Left lung (tissue), 10 donors: Measurements from ENCODE around the gene ABCG1. TPM values are rescaled to one million over a fixed set of nuclear protein-coding genes. Genes with fewer than 3 reads are reported as not detected.

ENCODE experiments used
- ATAC-seq: fragments of 200-7000 bp; cut with Tn5 transposase; one replicate; pipeline ENCODE4 v1.9.1; 2020; ENCODE audit warnings: moderate library complexity
- DNase-seq, 4 donors: peaks; one replicate each; pipeline ENCODE4 v3.0.0-alpha.2; 2013 to 2020
- H3K27ac ChIP-seq, 2 donors: fragments of 200-600 bp; sonication (generic) in 1 of 2; one replicate each; pipeline versions ENCODE4 v1.5.0 to v1.8.0; 2020 to 2021
- H3K27me3 ChIP-seq, 2 donors: fragments of 200-600 bp; sonication (generic) in 1 of 2; one replicate each; pipeline versions ENCODE4 v1.5.0 to v1.8.0; 2020 to 2021
- H3K36me3 ChIP-seq, 2 donors: fragments of 200-600 bp; sonication (generic) in 1 of 2; one replicate each; pipeline versions ENCODE4 v1.5.0 to v1.8.0; 2020 to 2021
- H3K4me1 ChIP-seq, 2 donors: fragments of 200-600 bp; one replicate each; pipeline ENCODE4 v1.8.0; 2021
- H3K4me3 ChIP-seq, 2 donors: fragments of 200-600 bp; sonication (generic) in 1 of 2; one replicate each; pipeline versions ENCODE4 v1.5.0 to v1.8.0; 2020 to 2021; ENCODE audit warnings: mild to moderate bottlenecking in 1 of 2
- H3K9me3 ChIP-seq, 2 donors: fragments of 200-600 bp; sonication (generic) in 1 of 2; one replicate each; pipeline versions ENCODE4 v1.5.0 to v1.8.0; 2020 to 2021
- intact Hi-C, 2 donors: fragments of 100-400 bp; cut with DNase I; formaldehyde crosslinking; loops; one replicate each; pipeline versions ENCODE4 v1.11.2 to v1.14.2; 2022
- polyA plus RNA-seq, 6 donors: library from polyadenylated mRNA; unstranded; fragments of 120-200 nt; gene quantifications; one replicate each; pipeline ENCODE4 v1.2.1, GENCODE V29; 2013; ENCODE audit not compliant: insufficient read length in 6 of 6
- total RNA-seq, 2 donors: library from RNA; stranded (reverse); fragmentation: NEBNext Ultra II Directional; extraction: Animal tissue kit (Norgen Biotek cat#: 25700); gene quantifications; one replicate each; pipeline ENCODE4 v1.2.1, GENCODE V29; 2021
- TF ChIP-seq, protein P1 (sequence below), 2 donors: fragments of 200-600 bp; sonication (generic) in 1 of 2; IDR thresholded peaks; one replicate each; pipeline versions ENCODE4 v1.5.0 to v1.8.0; 2021; ENCODE audit warnings: antibody characterized with exemption in 2 of 2
- donor health status: DM: no; HTN: yes; CAD: no.
- donor health status: DM: no; HTN: no; CAD: no.

Gene ABCG1
- total and polyA plus RNA-seq, 8 donors: 6.8 to 53.8 (median 10.5) TPM

DNA sequence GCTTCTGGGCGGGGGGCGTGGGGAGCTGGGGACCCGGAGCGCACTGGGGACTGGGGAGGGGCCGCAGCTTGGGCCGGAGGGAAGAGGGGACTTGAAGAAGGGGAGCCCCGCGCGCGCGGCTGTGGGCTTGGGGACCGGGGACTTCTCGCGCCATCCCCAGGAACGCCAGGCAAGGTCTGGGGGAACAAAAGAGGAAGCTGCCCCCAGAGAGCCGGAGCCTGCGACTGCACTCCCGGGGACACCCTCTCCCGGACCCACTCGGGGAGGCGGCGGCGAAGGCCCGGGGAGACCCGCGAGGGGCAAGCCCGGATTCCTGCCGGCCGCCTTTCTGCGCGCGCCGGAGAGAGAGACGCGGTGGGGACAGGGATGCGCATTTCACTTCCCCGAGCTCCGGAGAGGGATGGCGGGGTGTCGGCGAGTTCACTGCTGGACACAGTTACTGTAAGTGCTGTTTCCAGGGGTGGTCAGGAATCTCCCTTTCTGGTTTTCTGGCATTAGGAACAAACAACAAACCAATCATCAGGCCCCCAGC, 732 bp downstream of the ABCG1 start:
- intact Hi-C loops: no loop called here
- peak; percentile 34 for ATAC-seq
- TF ChIP-seq, protein P1, sequence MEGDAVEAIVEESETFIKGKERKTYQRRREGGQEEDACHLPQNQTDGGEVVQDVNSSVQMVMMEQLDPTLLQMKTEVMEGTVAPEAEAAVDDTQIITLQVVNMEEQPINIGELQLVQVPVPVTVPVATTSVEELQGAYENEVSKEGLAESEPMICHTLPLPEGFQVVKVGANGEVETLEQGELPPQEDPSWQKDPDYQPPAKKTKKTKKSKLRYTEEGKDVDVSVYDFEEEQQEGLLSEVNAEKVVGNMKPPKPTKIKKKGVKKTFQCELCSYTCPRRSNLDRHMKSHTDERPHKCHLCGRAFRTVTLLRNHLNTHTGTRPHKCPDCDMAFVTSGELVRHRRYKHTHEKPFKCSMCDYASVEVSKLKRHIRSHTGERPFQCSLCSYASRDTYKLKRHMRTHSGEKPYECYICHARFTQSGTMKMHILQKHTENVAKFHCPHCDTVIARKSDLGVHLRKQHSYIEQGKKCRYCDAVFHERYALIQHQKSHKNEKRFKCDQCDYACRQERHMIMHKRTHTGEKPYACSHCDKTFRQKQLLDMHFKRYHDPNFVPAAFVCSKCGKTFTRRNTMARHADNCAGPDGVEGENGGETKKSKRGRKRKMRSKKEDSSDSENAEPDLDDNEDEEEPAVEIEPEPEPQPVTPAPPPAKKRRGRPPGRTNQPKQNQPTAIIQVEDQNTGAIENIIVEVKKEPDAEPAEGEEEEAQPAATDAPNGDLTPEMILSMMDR (IDR thresholded peaks at IDR 0.05): no peak
- DNase-seq: peak in 1 of 4 donors; percentile 89
- Histone ChIP-seq H3K4me1 (peaks cover 5 to 48% of the 10 kb centered on the region in 2 donors), H3K27me3 (peaks cover 4 to 21% of the 10 kb centered on the region in 2 donors), H3K36me3 (no peaks in the 10 kb centered on the region), H3K4me3 (peak overlapping the region; percentile 44 to 64), H3K9me3 (peaks cover 0 to 7% of the 10 kb centered on the region in 2 donors), H3K27ac (peak overlapping the region; percentile 75 to 80)

DNA sequence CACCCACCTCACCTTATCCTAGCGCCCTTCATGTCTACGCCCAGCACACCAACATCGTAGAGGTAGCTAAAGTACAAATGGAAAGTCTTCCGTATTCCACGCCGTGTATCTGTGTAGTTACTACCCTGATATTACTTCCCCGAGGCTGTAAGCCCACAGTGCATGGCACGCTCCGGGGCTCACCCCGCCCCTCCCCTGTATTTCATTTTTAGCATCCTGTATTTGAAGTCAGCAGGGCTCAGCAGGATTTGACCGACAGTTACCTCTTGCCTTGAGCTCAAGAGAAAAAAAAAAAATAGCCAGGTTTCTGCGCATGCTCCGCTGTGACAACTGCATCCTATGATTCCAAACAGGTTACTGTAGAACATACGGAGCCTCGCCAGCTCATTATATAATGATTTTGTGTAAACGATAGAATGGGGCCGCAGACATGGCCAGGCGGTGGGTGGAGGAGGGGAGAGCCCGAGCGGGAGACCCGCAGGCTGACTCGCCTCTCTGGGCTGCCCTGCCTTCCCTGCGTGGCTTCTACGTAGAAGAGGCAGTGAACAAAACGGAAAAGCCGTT, 1.3 kb downstream of the ABCG1 start:
- ATAC-seq (peak; percentile 75), DNase-seq (peak in 3 of 4 donors; percentile 49 to 87 (median 61))
- peak overlapping the region; percentile 75 to 80 for H3K27ac ChIP-seq
- peaks cover 5 to 48% of the 10 kb centered on the region in 2 donors for H3K4me1 ChIP-seq
- H3K9me3 ChIP-seq: peaks cover 0 to 7% of the 10 kb centered on the region in 2 donors
- no peaks in the 10 kb centered on the region for H3K36me3 ChIP-seq
- intact Hi-C loops: no loop called here
- peak overlapping the region; percentile 44 to 64 for H3K4me3 ChIP-seq
- TF ChIP-seq, protein P1 (IDR thresholded peaks at IDR 0.05): no peak
- H3K27me3 ChIP-seq: peaks cover 4 to 21% of the 10 kb centered on the region in 2 donors

- DNase-seq (no peak), ATAC-seq (no peak)
- peaks cover 5 to 51% of the 10 kb centered on the region in 2 donors for H3K4me1 ChIP-seq
- H3K27ac ChIP-seq: peak overlapping the region; percentile 33 to 75
- H3K4me3 ChIP-seq: peak overlapping the region in 1 of 2 donors; percentile 64
- intact Hi-C loops: no loop called here
- H3K27me3 ChIP-seq: peaks cover 4 to 21% of the 10 kb centered on the region in 2 donors
- peaks cover 0 to 4% of the 10 kb centered on the region in 2 donors for H3K36me3 ChIP-seq
- no peaks in the 10 kb centered on the region for H3K9me3 ChIP-seq
- TF ChIP-seq, protein P1 (IDR thresholded peaks at IDR 0.05): no peak
Observed at GRCh38 chr21:42221581-42222345, 2.8 kb downstream of the ABCG1 start.

DNA sequence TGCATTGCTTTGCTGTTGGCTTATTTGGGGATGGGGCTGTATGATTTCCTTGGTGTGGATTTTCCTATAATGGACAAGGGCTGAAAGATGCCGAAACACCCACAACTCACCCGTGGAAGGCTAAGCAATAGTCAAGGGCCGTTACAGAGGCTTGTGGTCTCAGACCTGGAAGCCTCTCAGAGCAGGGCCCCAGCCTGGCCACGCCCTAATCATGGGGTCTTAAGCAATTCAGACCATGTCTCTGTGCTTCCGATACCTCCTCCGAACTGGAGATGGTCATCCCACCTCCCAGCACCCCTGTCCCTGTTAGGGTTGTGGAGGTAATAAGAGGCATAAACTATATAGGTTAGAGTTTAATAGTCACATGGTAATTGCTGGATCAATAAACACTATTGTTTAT, 3.4 kb downstream of the ABCG1 start:
- Histone ChIP-seq H3K27ac (peak overlapping the region in 1 of 2 donors; percentile 75), H3K9me3 (no peaks in the 10 kb centered on the region), H3K27me3 (peaks cover 4 to 21% of the 10 kb centered on the region in 2 donors), H3K4me3 (no peak overlapping the region), H3K4me1 (peaks cover 5 to 57% of the 10 kb centered on the region in 2 donors), H3K36me3 (peaks cover 0 to 4% of the 10 kb centered on the region in 2 donors)
- no peak for ATAC-seq
- no peak for DNase-seq
- TF ChIP-seq, protein P1 (IDR thresholded peaks at IDR 0.05): no peak
- intact Hi-C loops: no loop called here

- H3K36me3 ChIP-seq: peaks cover 0 to 4% of the 10 kb centered on the region in 2 donors
- intact Hi-C loops: no loop called here
- no peaks in the 10 kb centered on the region for H3K9me3 ChIP-seq
- no peak for ATAC-seq
- DNase-seq: no peak
- H3K4me1 ChIP-seq: peaks cover 5 to 62% of the 10 kb centered on the region in 2 donors
- H3K4me3 ChIP-seq: no peak overlapping the region
- TF ChIP-seq, protein P1 (IDR thresholded peaks at IDR 0.05): no peak
- H3K27ac ChIP-seq: no peak overlapping the region
- H3K27me3 ChIP-seq: peaks cover 4 to 20% of the 10 kb centered on the region in 2 donors
Observed at GRCh38 chr21:42222821-42223390, 4.0 kb downstream of the ABCG1 start.
